Breast epithelium (tissue), 4 donors: ENCODE data around the gene MICAL2. TPM values are rescaled to one million over a fixed set of nuclear protein-coding genes. Genes with fewer than 3 reads are reported as not detected.

Source experiments
- DNase-seq, 2 donors: peaks; one replicate each; pipeline ENCODE4 v3.0.0-alpha.2; 2019; ENCODE audit warnings: low spot score in 2 of 2
- H3K27ac ChIP-seq, 2 donors: fragments of 200-600 bp; sonication (generic) in 1 of 2; one replicate each; pipeline ENCODE4 v1.5.1; 2016 to 2019; ENCODE audit warnings: mild to moderate bottlenecking in 1 of 2
- H3K27me3 ChIP-seq, 2 donors: fragments of 200-600 bp; sonication (generic) in 1 of 2; one replicate each; pipeline versions ENCODE4 v1.5.1 to v1.6.0; 2017 to 2019; ENCODE audit warnings: control low read depth in 1 of 2, mild to moderate bottlenecking in 1 of 2
- H3K36me3 ChIP-seq: fragments of 200-600 bp; one replicate; pipeline ENCODE4 v1.5.1; 2019
- H3K4me1 ChIP-seq, 2 donors: fragments of 200-600 bp; sonication (generic); one replicate each; pipeline ENCODE4 v1.5.1; 2016 to 2019; ENCODE audit warnings: control low read depth in 1 of 2
- H3K4me3 ChIP-seq, 3 donors: fragments of 200-600 bp; sonication (generic); 1 replicate in 2 of 3; 2 replicates in 1 of 3; pipeline ENCODE4 v1.5.1; 2016 to 2019; ENCODE audit warnings: mild to moderate bottlenecking in 3 of 3, moderate library complexity in 2 of 3
- H3K9me3 ChIP-seq, 2 donors: fragments of 200-600 bp; sonication (generic) in 1 of 2; one replicate each; pipeline ENCODE4 v1.5.1; 2016 to 2019; ENCODE audit warnings: control low read depth in 1 of 2
- CTCF ChIP-seq, 3 donors: fragments of 450-650 bp; IDR thresholded peaks; one replicate each; pipeline ENCODE4 v1.5.1; 2016 to 2017; ENCODE audit warnings: antibody characterized with exemption in 3 of 3, mild to moderate bottlenecking in 3 of 3, moderate library complexity in 3 of 3
- POLR2A ChIP-seq: fragments of 450-650 bp; IDR thresholded peaks from one replicate; pipeline ENCODE4 v1.6.1; 2016; ENCODE audit warnings: antibody characterized with exemption, mild to moderate bottlenecking, moderate library complexity
- POLR2AphosphoS5 ChIP-seq, 3 donors: sonication (generic); formaldehyde crosslinking; IDR thresholded peaks; one replicate each; pipeline ENCODE4 v1.6.1; 2017; ENCODE audit warnings: antibody characterized with exemption in 3 of 3
- intact Hi-C: fragments of 100-400 bp; cut with DNase I; formaldehyde crosslinking; loops from one replicate; pipeline ENCODE4 v1.15.1; 2023; ENCODE audit warnings: low total_unique reads
- total RNA-seq, 3 donors: library from RNA; depleted of rRNA; stranded (reverse); fragments of >200 nt; gene quantifications; one replicate each; pipeline ENCODE4 v1.1.0, GENCODE V29; 2016

Gene MICAL2
- total RNA-seq, 3 donors from 2014 or later: 30.9 to 52.4 (median 38.6) TPM

DNA sequence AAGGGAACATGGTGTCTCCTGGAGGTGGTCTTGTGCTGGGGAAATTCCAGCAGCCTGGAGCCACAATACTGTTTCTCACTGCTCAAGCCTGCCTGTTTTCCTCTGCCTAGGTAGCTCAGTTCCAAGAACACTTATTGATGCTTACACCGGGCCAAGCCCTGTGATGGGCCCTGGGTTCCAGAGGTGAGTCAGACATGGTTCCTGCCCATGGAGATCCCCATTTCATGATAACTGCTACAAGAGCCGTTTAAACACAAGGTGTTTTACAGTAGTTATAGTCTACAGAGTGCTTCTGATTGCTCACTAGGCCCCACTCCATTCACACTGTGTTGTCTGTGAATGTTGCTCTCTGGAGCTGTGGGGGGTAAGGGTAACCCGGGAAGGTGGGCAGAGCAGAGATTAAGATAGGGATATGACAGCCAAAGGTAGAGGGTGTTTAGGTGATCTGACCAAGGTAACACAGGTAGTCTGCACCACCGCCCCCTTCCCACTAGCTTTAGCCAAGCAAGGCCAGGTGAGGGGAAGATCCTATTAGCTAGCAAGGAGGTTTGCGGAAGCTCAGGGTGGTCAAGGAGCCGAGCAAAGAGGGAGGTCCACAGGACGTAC lies 696 bp upstream of the MICAL2 start:
- TF ChIP-seq POLR2A (no peak), POLR2AphosphoS5 (IDR thresholded peaks at IDR 0.05) (no peak), CTCF (IDR thresholded peaks at IDR 0.05) (no peak)
- H3K4me1 ChIP-seq: peaks cover 0 to 4% of the 10 kb centered on the region in 2 donors
- H3K27ac ChIP-seq: peak overlapping the region; percentile 70 to 83
- DNase-seq: no peak
- H3K9me3 ChIP-seq: no peaks in the 10 kb centered on the region
- no peaks in the 10 kb centered on the region for H3K36me3 ChIP-seq
- H3K27me3 ChIP-seq: no peaks in the 10 kb centered on the region
- peak overlapping the region; percentile 66 to 90 (median 75) for H3K4me3 ChIP-seq
- intact Hi-C loops: no loop called here

DNA sequence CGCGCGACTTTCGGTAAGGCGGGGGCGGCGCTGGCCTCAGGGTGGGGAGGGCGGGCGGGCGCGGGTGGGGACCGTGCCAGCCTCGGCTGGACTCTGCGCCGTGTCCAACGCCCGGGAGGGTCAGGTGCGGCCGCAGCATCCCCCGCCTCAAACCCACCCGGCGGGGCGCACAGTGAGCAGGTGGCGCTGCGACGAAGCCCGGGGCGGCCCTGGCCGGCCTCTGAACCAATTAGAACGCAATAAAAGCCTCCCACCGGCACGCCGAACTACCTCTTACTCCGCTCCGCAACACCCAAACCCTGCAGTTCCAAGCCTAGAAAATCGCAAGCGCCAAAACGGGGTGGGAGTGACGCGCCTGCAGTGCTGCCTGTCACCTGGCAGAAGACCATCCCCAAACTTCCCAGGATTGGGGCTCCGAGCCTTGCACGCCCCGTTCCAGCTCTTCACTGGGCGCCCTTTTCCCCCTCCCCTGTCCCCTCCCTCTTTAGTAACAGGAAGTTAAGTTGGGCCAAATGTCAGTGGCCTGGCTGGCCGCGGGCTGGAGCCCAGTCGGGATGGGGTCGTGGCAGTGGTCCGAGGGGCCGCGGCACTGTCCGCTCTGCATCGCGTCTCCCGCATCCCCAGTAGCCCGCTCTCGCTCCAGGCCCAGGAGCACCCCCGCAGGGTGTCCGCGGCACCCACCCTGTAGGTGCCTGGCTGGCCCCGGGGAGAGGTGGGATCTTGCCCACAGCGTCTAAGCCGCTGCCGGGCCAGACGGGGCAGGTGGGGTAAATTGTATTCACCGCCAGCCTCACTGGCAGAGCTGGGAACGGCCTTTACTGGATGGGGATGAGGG lies 541 bp downstream of the MICAL2 start:
- Histone ChIP-seq H3K36me3 (no peaks in the 10 kb centered on the region), H3K4me3 (peak overlapping the region; percentile 66 to 90 (median 75)), H3K27ac (peak overlapping the region; percentile 70 to 83), H3K9me3 (no peaks in the 10 kb centered on the region), H3K4me1 (peaks cover 0 to 4% of the 10 kb centered on the region in 2 donors), H3K27me3 (no peaks in the 10 kb centered on the region)
- intact Hi-C loops: no loop called here
- DNase-seq: peak in 1 of 2 donors; percentile 32
- TF ChIP-seq POLR2A: no peak
- peak in 1 of 3 donors; percentile 23 for TF ChIP-seq POLR2AphosphoS5 (IDR thresholded peaks at IDR 0.05)

- Histone ChIP-seq H3K9me3 (no peaks in the 10 kb centered on the region), H3K36me3 (no peaks in the 10 kb centered on the region), H3K27ac (peak overlapping the region; percentile 70 to 83), H3K27me3 (no peaks in the 10 kb centered on the region), H3K4me1 (peaks cover 0 to 4% of the 10 kb centered on the region in 2 donors), H3K4me3 (peak overlapping the region; percentile 66 to 90 (median 75))
- no peak for DNase-seq
- intact Hi-C loops: no loop called here
- TF ChIP-seq CTCF (IDR thresholded peaks at IDR 0.05) (no peak), POLR2A (no peak), POLR2AphosphoS5 (IDR thresholded peaks at IDR 0.05) (no peak)
Observed at GRCh38 chr11:12111549-12112520, 1.4 kb downstream of the MICAL2 start.

DNA sequence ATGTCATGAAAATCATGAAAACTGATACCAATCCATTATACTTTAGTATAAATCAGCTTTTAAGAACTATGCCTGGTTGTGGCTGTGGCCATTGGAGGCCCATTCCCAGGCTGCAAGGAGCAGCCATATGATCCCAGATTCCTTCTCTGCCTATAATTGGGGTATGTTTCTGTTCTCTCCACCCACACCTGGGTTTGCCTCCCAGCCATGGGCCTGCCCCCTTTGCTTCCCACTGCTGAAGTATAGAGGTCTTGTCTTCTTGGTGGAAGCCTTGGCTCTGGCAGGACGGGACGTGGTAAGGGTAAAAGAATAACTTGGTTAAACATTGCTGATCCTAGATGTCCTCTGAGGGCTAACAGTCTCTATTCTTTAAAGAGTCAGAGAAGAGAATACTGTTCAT lies 2.4 kb downstream of the MICAL2 start:
- Histone ChIP-seq H3K36me3 (no peaks in the 10 kb centered on the region), H3K4me3 (peak overlapping the region in 1 of 3 donors; percentile 11), H3K9me3 (no peaks in the 10 kb centered on the region), H3K4me1 (peaks cover 0 to 4% of the 10 kb centered on the region in 2 donors), H3K27ac (peak overlapping the region in 1 of 2 donors; percentile 83), H3K27me3 (no peaks in the 10 kb centered on the region)
- DNase-seq: no peak
- TF ChIP-seq CTCF (IDR thresholded peaks at IDR 0.05) (no peak), POLR2AphosphoS5 (IDR thresholded peaks at IDR 0.05) (no peak), POLR2A (no peak)
- intact Hi-C loops: no loop called here

DNA sequence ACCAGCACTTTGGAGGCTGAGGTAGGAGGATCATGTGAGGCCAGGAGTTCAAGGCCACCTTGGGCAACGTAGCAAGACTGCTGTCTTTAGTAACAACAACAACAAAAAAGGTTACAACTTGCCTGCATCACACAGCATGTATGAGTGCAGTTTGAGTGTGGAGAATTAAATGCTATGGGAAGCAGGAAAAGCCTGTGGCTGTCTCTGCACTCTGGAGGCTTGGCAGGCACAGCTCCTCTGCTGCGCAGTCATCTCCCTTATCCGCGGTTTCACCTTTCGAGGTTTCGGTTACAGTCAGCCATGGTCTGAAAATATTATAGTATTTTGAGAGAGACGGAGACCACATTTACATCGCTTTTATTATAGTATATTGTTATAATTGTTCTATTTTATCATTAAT lies 2.9 kb downstream of the MICAL2 start:
- intact Hi-C loops: no loop called here
- Histone ChIP-seq H3K36me3 (no peaks in the 10 kb centered on the region), H3K27ac (peak overlapping the region in 1 of 2 donors; percentile 83), H3K4me3 (peak overlapping the region in 1 of 3 donors; percentile 11), H3K27me3 (no peaks in the 10 kb centered on the region), H3K9me3 (no peaks in the 10 kb centered on the region), H3K4me1 (peaks cover 0 to 4% of the 10 kb centered on the region in 2 donors)
- no peak for DNase-seq
- TF ChIP-seq CTCF (IDR thresholded peaks at IDR 0.05): no peak
- TF ChIP-seq POLR2A: no peak
- no peak for TF ChIP-seq POLR2AphosphoS5 (IDR thresholded peaks at IDR 0.05)
